Stimulated activated naive CD8-positive, alpha-beta T cell treated with anti-CD3 and anti-CD28 coated beads, Interleukin-15, Interleukin-2, amounts not matched to agents 100 ng/mL and 50 ng/mL, for 24 hours (primary cell): ENCODE results near the gene LDHB.
A peak's percentile ranks its signal among the peaks of the same experiment; 100 is the strongest.
"Not testable (repeated sequence)": the region's sequence is repeated elsewhere in the genome, so short reads cannot be mapped to it uniquely, and the experiment has no call there.

ENCODE experiments used
- H3K27ac Mint-ChIP-seq: one replicate; pipeline ENCODE4 v1.8.0; 2021; ENCODE audit warnings: mild to moderate bottlenecking, mixed read lengths
- H3K27me3 Mint-ChIP-seq: one replicate; pipeline ENCODE4 v1.8.0; 2021; ENCODE audit warnings: mixed read lengths
- H3K36me3 Mint-ChIP-seq: one replicate; pipeline ENCODE4 v1.8.0; 2021; ENCODE audit warnings: low read depth, mixed read lengths
- H3K4me1 Mint-ChIP-seq: one replicate; pipeline ENCODE4 v1.8.0; 2021; ENCODE audit warnings: low read depth, mixed read lengths
- H3K4me3 Mint-ChIP-seq: one replicate; pipeline ENCODE4 v1.8.0; 2021; ENCODE audit warnings: mild to moderate bottlenecking, mixed read lengths
- H3K9me3 Mint-ChIP-seq: one replicate; pipeline ENCODE4 v1.8.0; 2021; ENCODE audit warnings: mixed read lengths

Gene LDHB

DNA sequence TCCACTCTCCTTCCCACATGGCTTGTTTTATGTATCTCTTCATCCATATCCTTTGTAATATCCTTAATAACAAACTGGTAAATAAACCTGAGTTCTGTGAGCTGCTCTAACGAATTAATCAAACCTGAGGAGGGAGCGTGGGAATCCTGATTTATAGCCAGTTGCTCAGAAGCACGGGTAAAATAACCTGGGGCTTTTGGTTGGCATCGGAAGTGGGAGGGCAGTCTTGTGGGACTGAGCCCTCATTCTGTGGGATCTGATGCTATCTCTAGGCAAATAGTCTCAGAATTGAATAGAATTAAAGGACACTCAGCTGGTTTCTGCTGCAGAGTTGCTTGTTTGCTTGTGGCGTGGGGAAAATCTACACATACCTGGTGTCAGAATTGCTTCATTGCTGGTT, 17.5 kb upstream of the LDHB start:
- H3K27ac Mint-ChIP-seq, result no peak overlapping the region
- H3K9me3 Mint-ChIP-seq, result no peaks in the 10 kb centered on the region
- no peaks in the 10 kb centered on the region for H3K27me3 Mint-ChIP-seq
- no peak overlapping the region for H3K4me3 Mint-ChIP-seq
- peaks cover 44% of the 10 kb centered on the region for H3K4me1 Mint-ChIP-seq
- H3K36me3 Mint-ChIP-seq, result no peaks in the 10 kb centered on the region

GRCh38 chr12:21673830-21674552, 16.3 kb upstream of the LDHB start:
- H3K27me3 Mint-ChIP-seq, H3K27ac Mint-ChIP-seq, H3K36me3 Mint-ChIP-seq, H3K4me3 Mint-ChIP-seq, H3K9me3 Mint-ChIP-seq: not testable (repeated sequence)
- H3K4me1 Mint-ChIP-seq, result peaks cover 36% of the 10 kb centered on the region

DNA sequence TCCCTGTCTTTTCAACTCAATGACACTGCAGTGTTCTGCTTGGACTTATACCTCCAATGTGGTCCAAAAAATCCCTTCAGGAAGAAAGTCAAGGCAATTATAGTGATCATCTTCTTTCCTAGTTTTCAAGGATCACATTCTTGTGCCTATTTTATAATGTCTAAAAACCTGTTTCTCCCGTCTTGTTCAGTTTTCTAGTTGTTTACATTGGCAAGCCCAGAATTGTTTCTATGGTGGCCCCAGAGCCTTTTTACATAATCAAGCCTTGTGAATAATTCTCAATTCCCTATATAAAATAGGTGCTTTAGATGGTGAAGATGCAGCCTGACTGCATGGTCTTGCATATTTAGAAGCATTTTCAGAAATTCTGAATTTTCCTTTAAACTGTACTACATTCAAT, 14.5 kb upstream of the LDHB start:
- no peaks in the 10 kb centered on the region for H3K36me3 Mint-ChIP-seq
- H3K27me3 Mint-ChIP-seq, result peaks cover 4% of the 10 kb centered on the region
- no peaks in the 10 kb centered on the region for H3K9me3 Mint-ChIP-seq
- no peak overlapping the region for H3K27ac Mint-ChIP-seq
- peaks cover 18% of the 10 kb centered on the region for H3K4me1 Mint-ChIP-seq
- H3K4me3 Mint-ChIP-seq, result no peak overlapping the region

GRCh38 chr12:21666722-21667121, 9.1 kb upstream of the LDHB start:
- no peaks in the 10 kb centered on the region for H3K36me3 Mint-ChIP-seq
- peaks cover 4% of the 10 kb centered on the region for H3K27me3 Mint-ChIP-seq
- no peaks in the 10 kb centered on the region for H3K4me1 Mint-ChIP-seq
- no peaks in the 10 kb centered on the region for H3K9me3 Mint-ChIP-seq
- H3K4me3 Mint-ChIP-seq, result no peak overlapping the region
- H3K27ac Mint-ChIP-seq, result no peak overlapping the region

DNA sequence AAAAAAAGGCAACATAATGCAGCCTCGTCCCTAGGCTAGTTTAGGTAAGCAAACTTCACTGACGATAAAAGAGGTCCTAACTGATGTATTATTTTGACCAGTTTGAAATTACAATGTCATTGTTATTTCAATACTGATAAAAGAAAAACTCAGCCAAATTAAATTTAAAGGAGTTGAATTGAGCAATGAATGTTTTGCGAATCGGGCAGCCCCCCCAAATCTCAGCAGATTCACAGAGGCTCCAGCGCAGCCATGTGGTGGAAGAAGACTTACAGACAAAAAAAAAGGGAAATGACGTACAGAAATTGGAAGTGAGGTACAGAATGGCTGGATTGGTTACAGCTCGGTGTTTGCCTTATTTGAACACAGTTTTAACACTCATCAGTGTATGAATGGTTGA, 8.2 kb upstream of the LDHB start:
- H3K4me1 Mint-ChIP-seq, result no peaks in the 10 kb centered on the region
- no peaks in the 10 kb centered on the region for H3K36me3 Mint-ChIP-seq
- peaks cover 4% of the 10 kb centered on the region for H3K27me3 Mint-ChIP-seq
- no peak overlapping the region for H3K27ac Mint-ChIP-seq
- no peak overlapping the region for H3K4me3 Mint-ChIP-seq
- H3K9me3 Mint-ChIP-seq, result no peaks in the 10 kb centered on the region

GRCh38 chr12:21662122-21662792, 4.6 kb upstream of the LDHB start:
- H3K36me3 Mint-ChIP-seq, result peaks cover 5% of the 10 kb centered on the region
- no peak overlapping the region for H3K4me3 Mint-ChIP-seq
- no peaks in the 10 kb centered on the region for H3K27me3 Mint-ChIP-seq
- peaks cover 24% of the 10 kb centered on the region for H3K4me1 Mint-ChIP-seq
- no peak overlapping the region for H3K27ac Mint-ChIP-seq
- H3K9me3 Mint-ChIP-seq, result no peaks in the 10 kb centered on the region

GRCh38 chr12:21661396-21662093, 3.9 kb upstream of the LDHB start:
- H3K4me1 Mint-ChIP-seq, result peaks cover 24% of the 10 kb centered on the region
- not testable (repeated sequence) for H3K27me3 Mint-ChIP-seq, H3K4me3 Mint-ChIP-seq, H3K9me3 Mint-ChIP-seq, H3K27ac Mint-ChIP-seq
- peaks cover 10% of the 10 kb centered on the region for H3K36me3 Mint-ChIP-seq

DNA sequence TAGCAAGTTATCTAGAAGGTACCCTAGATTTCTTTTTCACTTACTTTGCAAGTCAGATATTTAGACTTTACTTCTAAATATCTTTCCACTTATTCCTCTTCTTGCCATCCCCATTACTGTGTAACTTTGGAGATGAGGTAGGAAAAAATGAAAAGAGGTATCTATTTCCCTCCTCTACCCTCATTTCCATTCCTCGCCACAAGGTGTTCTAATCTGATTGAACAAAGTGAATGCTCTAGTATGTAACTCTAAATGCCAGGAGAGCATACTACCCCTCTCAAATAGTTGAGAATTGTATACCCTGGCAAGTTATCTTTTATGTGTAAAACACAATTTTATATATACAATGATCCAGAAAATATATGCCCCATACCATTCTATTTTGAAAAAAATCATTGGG, 1.7 kb upstream of the LDHB start:
- Mint-ChIP-seq H3K36me3 (peaks cover 32% of the 10 kb centered on the region), H3K4me3 (no peak overlapping the region), H3K9me3 (no peaks in the 10 kb centered on the region), H3K27me3 (no peaks in the 10 kb centered on the region), H3K4me1 (peaks cover 44% of the 10 kb centered on the region), H3K27ac (no peak overlapping the region)

DNA sequence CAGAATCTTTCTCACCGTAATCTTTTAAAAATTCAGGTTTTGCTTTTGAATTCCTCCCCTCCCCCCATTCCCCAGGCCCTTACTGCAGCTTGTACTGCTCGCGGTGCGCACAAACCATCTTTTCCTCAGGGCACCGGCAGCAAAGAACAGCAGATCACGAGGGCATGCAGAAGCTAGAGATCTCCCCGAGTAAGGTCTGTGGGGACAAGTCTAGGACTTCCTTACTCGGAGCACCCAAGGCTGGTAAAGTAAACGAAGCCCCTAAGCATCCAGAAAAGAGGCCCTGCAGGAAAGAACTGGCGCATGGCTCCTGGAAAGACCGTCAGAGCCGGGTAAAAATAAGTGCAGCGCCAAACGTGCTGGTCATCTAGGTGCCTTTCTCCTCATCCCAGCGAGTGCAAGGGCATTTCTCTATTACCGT, 727 bp downstream of the LDHB start:
- Mint-ChIP-seq H3K4me1 (peaks cover 69% of the 10 kb centered on the region), H3K27ac (peak overlapping the region; percentile 98), H3K4me3 (peak overlapping the region; percentile 96), H3K36me3 (peaks cover 55% of the 10 kb centered on the region), H3K27me3 (no peaks in the 10 kb centered on the region), H3K9me3 (no peaks in the 10 kb centered on the region)

DNA sequence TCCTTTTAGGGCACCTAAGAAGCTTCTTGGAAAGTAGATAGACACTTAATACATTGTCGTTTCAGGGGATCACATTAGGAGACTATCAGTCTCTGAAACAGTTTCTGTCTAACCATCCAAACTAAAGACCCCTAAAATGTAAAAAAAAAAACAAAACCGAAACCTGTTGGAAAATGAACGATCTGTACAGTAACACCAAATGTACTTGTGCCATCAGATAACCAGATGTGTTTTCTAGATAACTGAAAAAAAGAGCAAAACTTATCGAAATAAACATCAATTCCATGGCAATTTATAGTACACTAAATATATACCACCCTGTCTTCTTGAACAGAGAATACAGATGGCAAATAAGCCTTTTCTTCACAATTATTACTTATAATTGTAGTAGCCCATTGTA, 2.1 kb downstream of the LDHB start:
- H3K4me1 Mint-ChIP-seq, result peaks cover 82% of the 10 kb centered on the region
- peak overlapping the region; percentile 96 for H3K4me3 Mint-ChIP-seq
- peak overlapping the region; percentile 98 for H3K27ac Mint-ChIP-seq
- no peaks in the 10 kb centered on the region for H3K9me3 Mint-ChIP-seq
- no peaks in the 10 kb centered on the region for H3K27me3 Mint-ChIP-seq
- peaks cover 68% of the 10 kb centered on the region for H3K36me3 Mint-ChIP-seq

DNA sequence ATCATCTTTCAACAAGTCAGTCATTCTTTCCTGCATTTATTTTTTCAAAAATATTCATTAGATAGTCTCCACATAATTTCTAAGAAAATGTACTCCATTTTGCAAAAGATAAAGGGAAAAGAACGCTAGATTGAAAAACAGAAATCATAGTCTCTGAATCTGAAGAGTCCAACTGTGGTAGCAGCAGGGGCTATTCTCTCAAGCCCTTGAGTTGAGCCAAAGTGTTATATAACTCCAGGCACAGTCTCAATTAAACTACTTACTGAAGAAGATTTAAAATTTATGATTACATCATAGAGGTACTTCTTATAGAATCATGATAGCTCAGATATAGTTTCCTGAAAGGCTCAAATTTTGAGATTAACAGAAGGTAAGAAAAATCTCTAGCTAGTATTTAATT, 5.8 kb downstream of the LDHB start:
- peaks cover 98% of the 10 kb centered on the region for H3K36me3 Mint-ChIP-seq
- H3K4me3 Mint-ChIP-seq, result peak overlapping the region; percentile 35
- no peaks in the 10 kb centered on the region for H3K27me3 Mint-ChIP-seq
- no peaks in the 10 kb centered on the region for H3K9me3 Mint-ChIP-seq
- H3K4me1 Mint-ChIP-seq, result peaks cover 93% of the 10 kb centered on the region
- H3K27ac Mint-ChIP-seq, result no peak overlapping the region

GRCh38 chr12:21650997-21651396, 6.6 kb downstream of the LDHB start:
- Mint-ChIP-seq H3K36me3 (peaks cover 98% of the 10 kb centered on the region), H3K4me1 (peaks cover 96% of the 10 kb centered on the region), H3K9me3 (no peaks in the 10 kb centered on the region), H3K27me3 (no peaks in the 10 kb centered on the region), H3K27ac (peak overlapping the region; percentile 40), H3K4me3 (peak overlapping the region; percentile 35)

GRCh38 chr12:21649034-21649433, 8.6 kb downstream of the LDHB start:
- peak overlapping the region; percentile 7 for H3K27ac Mint-ChIP-seq
- no peak overlapping the region for H3K4me3 Mint-ChIP-seq
- peaks cover 96% of the 10 kb centered on the region for H3K4me1 Mint-ChIP-seq

DNA sequence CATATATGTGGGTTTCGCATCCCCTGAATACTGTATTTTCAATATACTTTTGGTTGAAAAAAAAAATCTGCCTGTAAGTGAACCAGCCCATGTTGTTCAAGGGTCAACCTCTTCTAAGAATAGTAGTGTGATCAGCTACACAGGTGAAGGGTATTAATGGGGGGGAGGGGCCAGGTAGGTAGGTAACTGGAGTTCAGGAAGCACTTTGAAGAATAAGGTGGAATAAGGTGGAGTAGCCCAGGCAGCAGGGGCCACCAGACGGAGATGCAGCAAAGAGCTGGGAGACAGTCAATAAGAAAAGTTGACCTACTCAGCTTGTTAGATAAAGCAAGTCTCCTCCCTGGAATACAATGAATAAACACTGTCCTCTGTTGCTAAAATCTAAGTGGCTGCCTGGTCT, 9.3 kb downstream of the LDHB start:
- H3K4me1 Mint-ChIP-seq, result peaks cover 96% of the 10 kb centered on the region
- H3K27ac Mint-ChIP-seq, result no peak overlapping the region
- H3K9me3 Mint-ChIP-seq, result no peaks in the 10 kb centered on the region
- no peaks in the 10 kb centered on the region for H3K27me3 Mint-ChIP-seq
- H3K36me3 Mint-ChIP-seq, result peaks cover 98% of the 10 kb centered on the region
- no peak overlapping the region for H3K4me3 Mint-ChIP-seq

More at GRCh38 chr12:21649034-21649433, 8.6 kb downstream of the LDHB start:
- H3K36me3 Mint-ChIP-seq, result peaks cover 98% of the 10 kb centered on the region
- no peaks in the 10 kb centered on the region for H3K27me3 Mint-ChIP-seq
- no peaks in the 10 kb centered on the region for H3K9me3 Mint-ChIP-seq

- Mint-ChIP-seq H3K27me3 (no peaks in the 10 kb centered on the region), H3K9me3 (no peaks in the 10 kb centered on the region), H3K27ac (peak overlapping the region; percentile 72), H3K36me3 (peaks cover 97% of the 10 kb centered on the region), H3K4me1 (peaks cover 96% of the 10 kb centered on the region), H3K4me3 (peak overlapping the region; percentile 33)
These were observed 10.5 kb downstream of the LDHB start for GRCh38 chr12:21647179-21647578.
